GM23248 (cell line): Measurements from ENCODE around the gene PIGT.

Experiments used
- EZH2 ChIP-seq: fragments of 200-600 bp; sonication (generic); IDR thresholded peaks from 2 replicates; pipeline ENCODE4 v1.6.1; 2018; ENCODE audit warnings: antibody characterized with exemption, mild to moderate bottlenecking; ENCODE audit not compliant: insufficient read depth, poor library complexity, severe bottlenecking
- EZH2phosphoT487 ChIP-seq: fragments of 200-600 bp; sonication (generic); IDR thresholded peaks from 2 replicates; pipeline ENCODE4 v1.6.1; 2018; ENCODE audit warnings: antibody characterized with exemption, moderate library complexity, mild to moderate bottlenecking, low read depth; ENCODE audit not compliant: insufficient read depth

GRCh38 chr20:45373353-45374100 lies 42.4 kb upstream of the PIGT start:
- TF ChIP-seq EZH2phosphoT487 (no peak), EZH2 (no peak)
